WI38 (cell line): ENCODE measurements around the gene DENND1B.
A peak's percentile ranks its signal among the peaks of the same experiment; 100 is the strongest.

Experiments used
- H3K4me3 ChIP-seq: 2 replicates; pipeline ENCODE4 v1.5.1; 2011; ENCODE audit warnings: low read depth, mild to moderate bottlenecking, control low read depth, low read length
- TF ChIP-seq, protein P1 (sequence below): IDR thresholded peaks from 2 replicates; pipeline ENCODE4 v1.5.1; 2012; ENCODE audit warnings: low read depth, mild to moderate bottlenecking, control low read depth, low read length

Gene DENND1B

DNA sequence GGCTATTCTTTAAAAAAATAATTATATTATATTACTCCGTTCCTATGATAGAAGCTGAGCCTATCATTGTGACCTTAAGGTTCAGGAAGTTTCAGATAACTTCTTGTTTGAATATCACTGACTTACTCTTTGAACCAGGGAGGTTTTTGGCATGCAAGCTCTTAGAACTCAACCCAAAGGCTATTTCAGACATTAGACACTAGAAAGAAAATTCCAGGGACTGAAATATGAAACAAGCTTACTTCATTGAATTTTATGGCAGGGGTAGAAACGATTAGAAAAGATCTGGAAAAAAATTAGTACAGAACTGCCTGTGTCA is 159.6 kb downstream of the DENND1B start:
- no peak overlapping the region for H3K4me3 ChIP-seq
- TF ChIP-seq, protein P1, sequence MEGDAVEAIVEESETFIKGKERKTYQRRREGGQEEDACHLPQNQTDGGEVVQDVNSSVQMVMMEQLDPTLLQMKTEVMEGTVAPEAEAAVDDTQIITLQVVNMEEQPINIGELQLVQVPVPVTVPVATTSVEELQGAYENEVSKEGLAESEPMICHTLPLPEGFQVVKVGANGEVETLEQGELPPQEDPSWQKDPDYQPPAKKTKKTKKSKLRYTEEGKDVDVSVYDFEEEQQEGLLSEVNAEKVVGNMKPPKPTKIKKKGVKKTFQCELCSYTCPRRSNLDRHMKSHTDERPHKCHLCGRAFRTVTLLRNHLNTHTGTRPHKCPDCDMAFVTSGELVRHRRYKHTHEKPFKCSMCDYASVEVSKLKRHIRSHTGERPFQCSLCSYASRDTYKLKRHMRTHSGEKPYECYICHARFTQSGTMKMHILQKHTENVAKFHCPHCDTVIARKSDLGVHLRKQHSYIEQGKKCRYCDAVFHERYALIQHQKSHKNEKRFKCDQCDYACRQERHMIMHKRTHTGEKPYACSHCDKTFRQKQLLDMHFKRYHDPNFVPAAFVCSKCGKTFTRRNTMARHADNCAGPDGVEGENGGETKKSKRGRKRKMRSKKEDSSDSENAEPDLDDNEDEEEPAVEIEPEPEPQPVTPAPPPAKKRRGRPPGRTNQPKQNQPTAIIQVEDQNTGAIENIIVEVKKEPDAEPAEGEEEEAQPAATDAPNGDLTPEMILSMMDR, result no peak

DNA sequence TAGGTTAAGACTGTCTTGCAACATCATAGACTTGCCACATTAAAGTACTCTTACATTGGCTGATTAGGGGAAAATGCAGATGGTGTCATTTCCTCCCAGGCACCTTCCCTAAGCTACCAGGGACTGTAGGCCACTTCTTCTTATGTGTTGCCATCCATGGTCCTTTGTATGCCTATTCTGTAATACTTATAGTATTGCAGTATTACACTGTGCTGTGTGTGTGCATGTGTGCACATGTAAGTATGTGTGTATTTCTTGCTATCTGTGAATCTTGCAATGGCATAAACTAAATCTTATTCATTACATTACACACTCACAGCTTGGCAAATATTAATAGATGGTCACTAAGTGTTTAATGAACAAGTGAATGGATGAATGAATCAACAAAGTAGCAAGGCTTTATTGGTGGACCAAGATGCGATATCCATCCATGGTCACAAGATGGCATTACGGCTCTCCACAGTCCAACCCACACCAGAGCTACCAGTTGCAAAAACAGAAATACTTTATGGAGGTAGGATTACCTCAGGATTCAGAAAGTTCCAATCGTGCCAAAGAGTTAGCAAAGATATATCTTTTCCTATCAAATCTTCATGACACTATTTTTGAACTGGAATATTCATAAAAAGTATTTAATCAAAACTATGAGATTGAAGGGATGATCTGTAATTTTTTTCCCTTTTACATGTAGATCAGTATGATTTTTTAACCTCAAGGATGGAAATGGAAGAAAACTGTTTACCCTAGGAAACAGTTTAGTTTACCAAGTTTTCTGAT is 160.2 kb downstream of the DENND1B start:
- TF ChIP-seq, protein P1, result peak; percentile 48

DNA sequence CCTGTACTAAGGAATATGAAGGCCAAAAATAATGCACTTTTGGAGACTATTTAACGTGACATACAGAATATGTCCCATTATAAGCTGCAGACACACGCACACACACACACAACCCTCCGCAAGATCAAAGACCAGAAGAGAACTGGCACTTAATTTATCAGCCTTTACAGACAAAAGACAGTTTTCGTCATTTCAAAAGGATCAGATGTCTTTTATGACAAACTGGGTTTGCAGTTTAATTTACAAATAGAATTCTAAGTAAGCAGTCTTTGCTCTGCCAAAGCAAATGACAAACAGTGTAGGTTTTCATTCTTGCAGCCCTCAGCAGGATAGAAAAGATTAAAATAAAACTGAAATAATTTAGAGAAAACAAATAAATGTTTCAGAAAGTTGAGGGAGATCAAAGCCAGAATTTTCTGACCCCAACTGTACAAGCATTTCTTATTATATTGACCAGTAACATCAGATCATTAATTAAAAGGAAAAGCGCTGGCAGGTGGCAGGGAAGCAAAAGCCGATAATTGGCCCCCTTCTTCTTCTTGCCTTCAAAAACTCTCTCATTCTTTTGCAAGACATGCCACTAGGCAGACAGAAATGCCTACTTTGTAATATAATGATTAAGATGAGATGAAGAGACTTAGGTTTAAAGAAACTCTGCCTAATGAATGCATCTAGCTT is 169.0 kb downstream of the DENND1B start:
- TF ChIP-seq, protein P1, result no peak
- no peak overlapping the region for H3K4me3 ChIP-seq

More for the DNA sequence above, 160.2 kb downstream of the DENND1B start:
- H3K4me3 ChIP-seq, result no peak overlapping the region

DNA sequence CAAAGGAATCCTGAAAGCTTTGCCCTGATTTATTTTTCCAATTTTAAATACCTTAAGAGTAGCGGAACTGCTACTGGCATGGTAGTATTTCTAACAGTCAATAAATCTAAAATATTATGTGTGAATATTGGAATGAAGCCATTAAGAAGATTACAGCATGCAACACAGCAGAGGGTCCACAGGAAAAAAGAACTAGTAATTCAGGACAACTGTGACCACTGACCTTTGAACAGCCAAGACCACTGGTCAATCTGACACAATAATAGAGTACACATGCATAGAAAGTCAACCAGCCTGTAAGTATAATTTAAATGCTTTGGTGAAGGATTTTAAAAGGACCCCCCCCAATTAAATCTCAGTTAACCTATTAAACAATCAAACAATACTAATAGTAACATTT is 171.0 kb downstream of the DENND1B start:
- H3K4me3 ChIP-seq, result no peak overlapping the region
- TF ChIP-seq, protein P1, result no peak

DNA sequence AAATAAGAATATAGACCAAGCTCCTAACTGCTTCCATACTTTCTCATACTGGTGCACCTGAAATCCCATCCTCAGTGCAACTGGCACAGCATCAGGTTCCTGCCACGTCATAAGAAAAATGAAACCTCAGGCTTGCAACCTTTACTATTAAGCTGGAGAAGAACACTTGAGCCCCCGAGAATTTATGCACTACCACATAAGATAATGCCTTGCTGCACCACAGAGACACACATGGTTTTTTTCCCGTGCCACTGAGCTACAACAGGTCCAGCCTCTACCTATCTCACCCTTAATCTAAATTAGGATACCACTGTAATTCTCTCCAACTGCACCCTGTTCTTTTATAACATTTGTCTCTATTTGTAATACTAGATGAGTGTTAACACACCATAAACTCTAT is 174.5 kb downstream of the DENND1B start:
- TF ChIP-seq, protein P1, result no peak
- H3K4me3 ChIP-seq, result no peak overlapping the region

DNA sequence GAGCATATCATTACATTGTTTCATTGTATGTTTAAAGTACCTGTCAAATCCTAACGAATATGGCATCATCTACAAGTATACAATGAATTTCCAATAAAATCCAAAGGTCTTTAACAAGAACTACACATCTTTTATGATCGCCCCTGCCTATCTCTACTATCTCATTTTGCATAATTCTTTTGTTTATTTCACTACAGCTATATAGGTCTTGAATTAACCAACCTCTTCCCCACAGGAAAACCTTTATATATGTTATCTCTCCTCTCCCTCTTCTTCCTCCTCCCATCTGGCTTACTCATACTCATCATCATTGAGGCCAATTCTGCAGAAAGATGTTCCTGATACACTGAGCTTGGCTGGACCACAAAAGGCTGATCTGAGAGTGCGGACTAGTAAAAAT is 175.5 kb downstream of the DENND1B start:
- TF ChIP-seq, protein P1, result no peak
- H3K4me3 ChIP-seq, result no peak overlapping the region

DNA sequence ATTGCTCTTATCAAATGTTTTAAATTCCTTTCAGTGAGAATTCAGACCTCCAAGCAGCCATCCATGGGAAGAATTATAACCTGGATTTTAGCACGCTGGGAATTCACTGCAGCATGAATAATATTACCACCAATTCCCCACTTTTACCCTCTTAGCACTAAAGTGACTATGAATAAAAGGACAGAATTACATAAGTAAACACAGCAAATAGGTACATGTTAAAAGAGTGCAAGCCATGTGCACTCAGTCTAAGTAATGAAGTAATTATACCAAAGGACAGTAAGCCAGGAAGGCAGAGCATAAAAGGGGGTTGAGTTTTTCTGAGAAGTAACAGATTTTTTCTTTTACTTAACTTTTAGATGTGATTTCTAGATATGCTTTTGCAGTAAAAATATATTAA is 176.3 kb downstream of the DENND1B start:
- TF ChIP-seq, protein P1, result no peak
- H3K4me3 ChIP-seq, result no peak overlapping the region
